ENCODE data around the gene OR10A6. TPM values are rescaled to one million over a fixed set of nuclear protein-coding genes. Genes with fewer than 3 reads are reported as not detected.

Gene OR10A6
- total RNA-seq, 2 experiments from 2014 or later, result not detected

DNA sequence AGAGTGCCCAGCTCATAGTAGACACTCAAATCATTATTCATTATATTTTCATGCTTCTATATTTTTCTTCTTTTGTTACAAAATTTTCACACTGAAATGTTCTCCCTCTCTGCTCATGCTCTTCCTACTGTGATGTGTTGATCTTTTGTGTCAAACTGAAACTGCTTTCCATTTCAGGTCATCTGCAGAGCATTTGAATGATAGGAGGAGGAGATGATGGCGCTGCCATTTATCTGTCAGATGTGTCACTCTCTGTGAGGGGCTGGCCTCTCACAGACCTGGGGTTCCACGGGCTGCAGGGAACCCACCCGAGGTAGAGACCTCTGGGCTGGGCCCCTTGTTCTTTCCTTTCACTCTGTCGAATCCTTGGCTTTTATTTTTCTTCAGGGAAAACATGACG, 41.1 kb downstream of the OR10A6 start:
- POLR2A ChIA-PET, result interaction anchor here (1.9 kb wide), 1 partner anchor 97 kb away, joined by 6 read pairs; the partner anchor contains the start of gene EIF3F
- Mint-ChIP-seq H3K36me3 (no peaks in the 10 kb centered on the region), H3K9me3 (no peaks in the 10 kb centered on the region), H3K4me1 (peaks cover 7% of the 10 kb centered on the region), H3K27me3 (peaks cover 12% of the 10 kb centered on the region), H3K27ac (no peak overlapping the region), H3K4me3 (no peak overlapping the region)
- ATAC-seq (ENCODE audit: low read depth), result no peak
- DNase-seq, result no peak

GRCh38 chr11:7882860-7883259, 48.2 kb downstream of the OR10A6 start:
- Mint-ChIP-seq H3K9me3 (no peaks in the 10 kb centered on the region), H3K36me3 (no peaks in the 10 kb centered on the region), H3K27me3 (peaks cover 13% of the 10 kb centered on the region), H3K4me1 (no peaks in the 10 kb centered on the region), H3K27ac (no peak overlapping the region), H3K4me3 (no peak overlapping the region)
- POLR2A ChIA-PET, result no interaction called here
- no peak for DNase-seq
- ATAC-seq (ENCODE audit: low read depth), result no peak

Other genes starting within 250 kb of the OR10A6 start
- not detected for gene OVCH2, start 224.8 kb downstream of the OR10A6 start, total RNA-seq
- gene OR5P2, start 134.3 kb downstream of the OR10A6 start, total RNA-seq, result not detected
- gene OR5P3, start 100.4 kb downstream of the OR10A6 start, total RNA-seq, result not detected
- not detected for gene OR10A3, start 10.4 kb upstream of the OR10A6 start, total RNA-seq
- gene NLRP10, start 34.2 kb upstream of the OR10A6 start, total RNA-seq, result not detected
- gene EIF3F, start 56.1 kb upstream of the OR10A6 start, total RNA-seq, result 100 to 1,000 TPM; 226 to 233 TPM
- under 1 TPM in 1 of 2 experiments, not detected in 1; 0.14 TPM for gene TUB, start 149.9 kb upstream of the OR10A6 start, total RNA-seq
- 10 to 100 TPM; 18.6 to 18.7 TPM for gene RIC3, start 237.8 kb upstream of the OR10A6 start, total RNA-seq

All from activated naive CD8-positive, alpha-beta T cell treated with anti-CD3 and anti-CD28 coated beads, Interleukin-2, amount 10 ng/mL, durations not matched to agents 7 days and 5 days (primary cell).